Natural killer cell treated with Interleukin-12 subunit alpha and Interleukin-12 subunit beta and Interleukin-15 and Interleukin-18, amount 100 ng/mL, for 72 hours (primary cell): ENCODE data around the gene UPK1B. TPM values are rescaled to one million over a fixed set of nuclear protein-coding genes. Genes with fewer than 3 reads are reported as not detected.

ENCODE experiments used
- ATAC-seq, 2 donors: fragments of 150-1000 bp; cut with Tn5 transposase in 1 of 2; sonication (Bioruptor Pico), chemical (Tn5 transposase) in 1 of 2; 2 replicates each; pipeline ENCODE4 v1.10.0; 2021
- DNase-seq: peaks from one replicate; pipeline ENCODE4 v3.0.0; 2022; ENCODE audit warnings: low spot score
- H3K27ac Mint-ChIP-seq, 2 donors: 1 replicate in 1 of 2; 2 replicates in 1 of 2; pipeline ENCODE4 v1.8.0; 2022; ENCODE audit warnings: mixed read lengths in 2 of 2, mild to moderate bottlenecking in 1 of 2, moderate library complexity in 1 of 2
- H3K27me3 Mint-ChIP-seq, 2 donors: 1 replicate in 1 of 2; 2 replicates in 1 of 2; pipeline ENCODE4 v1.8.0; 2022; ENCODE audit warnings: mixed read lengths in 2 of 2
- H3K36me3 Mint-ChIP-seq: one replicate; pipeline ENCODE4 v1.8.0; 2022; ENCODE audit warnings: mixed read lengths
- H3K4me1 Mint-ChIP-seq, 2 donors: 1 replicate in 1 of 2; 2 replicates in 1 of 2; pipeline ENCODE4 v1.8.0; 2022; ENCODE audit warnings: low read depth in 2 of 2, mixed read lengths in 2 of 2, mild to moderate bottlenecking in 1 of 2
- H3K4me3 Mint-ChIP-seq: one replicate; pipeline ENCODE4 v1.8.0; 2022; ENCODE audit warnings: mixed read lengths
- H3K9me3 Mint-ChIP-seq: 2 replicates; pipeline ENCODE4 v1.8.0; 2022; ENCODE audit warnings: mixed read lengths
- total RNA-seq, 2 donors: library from RNA; stranded (reverse); gene quantifications; one replicate each; pipeline ENCODE4 v1.2.3, GENCODE V29; 2022

Gene UPK1B
- total RNA-seq, 2 donors from 2014 or later = not detected

GRCh38 chr3:119191800-119192199 is 18.4 kb downstream of the UPK1B start:
- Mint-ChIP-seq H3K4me3 (no peak overlapping the region), H3K4me1 (no peaks in the 10 kb centered on the region), H3K36me3 (no peaks in the 10 kb centered on the region), H3K27me3 (peaks cover 4 to 7% of the 10 kb centered on the region in 2 donors), H3K27ac (no peak overlapping the region), H3K9me3 (no peaks in the 10 kb centered on the region)
- no peak for ATAC-seq
- no peak for DNase-seq

- no peak for ATAC-seq
- Mint-ChIP-seq H3K27me3 (peaks cover 4 to 7% of the 10 kb centered on the region in 2 donors), H3K4me3 (no peak overlapping the region), H3K9me3 (no peaks in the 10 kb centered on the region), H3K36me3 (no peaks in the 10 kb centered on the region), H3K27ac (no peak overlapping the region), H3K4me1 (no peaks in the 10 kb centered on the region)
- no peak for DNase-seq
These were observed 21.1 kb downstream of the UPK1B start for GRCh38 chr3:119194237-119195150.

- Mint-ChIP-seq H3K36me3 (no peaks in the 10 kb centered on the region), H3K27ac (no peak overlapping the region), H3K4me3 (no peak overlapping the region), H3K27me3 (peaks cover 4 to 7% of the 10 kb centered on the region in 2 donors), H3K4me1 (no peaks in the 10 kb centered on the region), H3K9me3 (no peaks in the 10 kb centered on the region)
- no peak for DNase-seq
- ATAC-seq = no peak
These were observed 21.7 kb downstream of the UPK1B start for GRCh38 chr3:119195151-119195476.

GRCh38 chr3:119195911-119196310 is 22.5 kb downstream of the UPK1B start:
- Mint-ChIP-seq H3K36me3 (no peaks in the 10 kb centered on the region), H3K9me3 (no peaks in the 10 kb centered on the region), H3K27me3 (peaks cover 4 to 7% of the 10 kb centered on the region in 2 donors), H3K4me3 (no peak overlapping the region), H3K4me1 (no peaks in the 10 kb centered on the region), H3K27ac (no peak overlapping the region)
- ATAC-seq (no peak), DNase-seq (no peak)

- no peak for DNase-seq
- H3K27me3 Mint-ChIP-seq = no peaks in the 10 kb centered on the region
- H3K9me3 Mint-ChIP-seq = no peaks in the 10 kb centered on the region
- peaks cover 12% of the 10 kb centered on the region for H3K36me3 Mint-ChIP-seq
- H3K4me3 Mint-ChIP-seq = no peak overlapping the region
- ATAC-seq = no peak
- H3K27ac Mint-ChIP-seq = no peak overlapping the region
- H3K4me1 Mint-ChIP-seq = peaks cover 12 to 27% of the 10 kb centered on the region in 2 donors
These were observed 31.8 kb downstream of the UPK1B start for GRCh38 chr3:119205209-119205608.

GRCh38 chr3:119205685-119206084 is 32.3 kb downstream of the UPK1B start:
- no peak overlapping the region for H3K4me3 Mint-ChIP-seq
- peaks cover 12 to 27% of the 10 kb centered on the region in 2 donors for H3K4me1 Mint-ChIP-seq
- ATAC-seq (no peak), DNase-seq (no peak)
- H3K36me3 Mint-ChIP-seq = peaks cover 16% of the 10 kb centered on the region
- no peaks in the 10 kb centered on the region for H3K27me3 Mint-ChIP-seq
- no peaks in the 10 kb centered on the region for H3K9me3 Mint-ChIP-seq
- H3K27ac Mint-ChIP-seq = no peak overlapping the region

GRCh38 chr3:119206611-119207511 is 33.5 kb downstream of the UPK1B start:
- ATAC-seq (peak in 1 of 2 donors; percentile 57), DNase-seq (no peak)
- Mint-ChIP-seq H3K4me3 (no peak overlapping the region), H3K36me3 (peaks cover 25% of the 10 kb centered on the region), H3K9me3 (no peaks in the 10 kb centered on the region), H3K27ac (no peak overlapping the region), H3K4me1 (peaks cover 12 to 30% of the 10 kb centered on the region in 2 donors), H3K27me3 (no peaks in the 10 kb centered on the region)

GRCh38 chr3:119207512-119207875 is 34.1 kb downstream of the UPK1B start:
- H3K27me3 Mint-ChIP-seq = no peaks in the 10 kb centered on the region
- no peak for DNase-seq
- H3K36me3 Mint-ChIP-seq = peaks cover 32% of the 10 kb centered on the region
- no peak overlapping the region for H3K27ac Mint-ChIP-seq
- ATAC-seq = no peak
- H3K4me3 Mint-ChIP-seq = no peak overlapping the region
- peaks cover 13 to 30% of the 10 kb centered on the region in 2 donors for H3K4me1 Mint-ChIP-seq
- H3K9me3 Mint-ChIP-seq = no peaks in the 10 kb centered on the region

- Mint-ChIP-seq H3K36me3 (peaks cover 49% of the 10 kb centered on the region), H3K27me3 (no peaks in the 10 kb centered on the region), H3K9me3 (no peaks in the 10 kb centered on the region), H3K4me1 (peaks cover 20 to 34% of the 10 kb centered on the region in 2 donors), H3K4me3 (no peak overlapping the region), H3K27ac (peak overlapping the region in 1 of 2 donors; percentile 59)
- no peak for DNase-seq
- ATAC-seq = no peak
These were observed 37.8 kb downstream of the UPK1B start for GRCh38 chr3:119211193-119211592.

- no peaks in the 10 kb centered on the region for H3K27me3 Mint-ChIP-seq
- no peak for ATAC-seq
- H3K27ac Mint-ChIP-seq = peak overlapping the region in 1 of 2 donors; percentile 59
- H3K36me3 Mint-ChIP-seq = peaks cover 49% of the 10 kb centered on the region
- H3K4me3 Mint-ChIP-seq = no peak overlapping the region
- no peaks in the 10 kb centered on the region for H3K9me3 Mint-ChIP-seq
- DNase-seq = no peak
- H3K4me1 Mint-ChIP-seq = peaks cover 20 to 33% of the 10 kb centered on the region in 2 donors
These were observed 38.4 kb downstream of the UPK1B start for GRCh38 chr3:119211803-119212202.

- H3K4me1 Mint-ChIP-seq = peaks cover 19 to 37% of the 10 kb centered on the region in 2 donors
- H3K4me3 Mint-ChIP-seq = peak overlapping the region; percentile 70
These were observed 45.7 kb downstream of the UPK1B start for GRCh38 chr3:119219069-119219468.

GRCh38 chr3:119220198-119220597 is 46.8 kb downstream of the UPK1B start:
- Mint-ChIP-seq H3K27me3 (no peaks in the 10 kb centered on the region), H3K36me3 (peaks cover 26% of the 10 kb centered on the region), H3K27ac (peak overlapping the region; percentile 79 to 92), H3K9me3 (no peaks in the 10 kb centered on the region), H3K4me3 (no peak overlapping the region), H3K4me1 (peaks cover 19 to 36% of the 10 kb centered on the region in 2 donors)
- ATAC-seq (no peak), DNase-seq (no peak)

More at GRCh38 chr3:119219069-119219468, 45.7 kb downstream of the UPK1B start:
- no peaks in the 10 kb centered on the region for H3K9me3 Mint-ChIP-seq
- DNase-seq = no peak
- H3K27ac Mint-ChIP-seq = peak overlapping the region; percentile 79 to 92
- ATAC-seq = peak; percentile 92 to 93
- H3K27me3 Mint-ChIP-seq = no peaks in the 10 kb centered on the region
- H3K36me3 Mint-ChIP-seq = peaks cover 25% of the 10 kb centered on the region

- peak overlapping the region; percentile 79 to 89 for H3K27ac Mint-ChIP-seq
These were observed 47.7 kb downstream of the UPK1B start for GRCh38 chr3:119220970-119221667.

More at GRCh38 chr3:119220970-119221667, 47.7 kb downstream of the UPK1B start:
- Mint-ChIP-seq H3K4me1 (peaks cover 19 to 34% of the 10 kb centered on the region in 2 donors), H3K4me3 (no peak overlapping the region), H3K27me3 (no peaks in the 10 kb centered on the region), H3K36me3 (peaks cover 24% of the 10 kb centered on the region), H3K9me3 (no peaks in the 10 kb centered on the region)
- DNase-seq (no peak), ATAC-seq (no peak)
